Epidermal melanocyte (primary cell): ENCODE data around the gene GIMAP2.

ENCODE experiments used
- DNase-seq: peaks from one replicate; pipeline ENCODE4 v3.0.0; 2011; ENCODE audit warnings: low spot score; ENCODE audit not compliant: insufficient read length

Gene GIMAP2

GRCh38 chr7:150732786-150733481 is 47.4 kb downstream of the GIMAP2 start:
- no peak for DNase-seq

- no peak for DNase-seq
Observed at GRCh38 chr7:150733482-150734095, 48.1 kb downstream of the GIMAP2 start.

GRCh38 chr7:150734254-150734653 is 48.7 kb downstream of the GIMAP2 start:
- DNase-seq: no peak

GRCh38 chr7:150735596-150736358 is 50.3 kb downstream of the GIMAP2 start:
- no peak for DNase-seq

GRCh38 chr7:150736864-150737263 is 51.4 kb downstream of the GIMAP2 start:
- no peak for DNase-seq

GRCh38 chr7:150737265-150738055 is 52.0 kb downstream of the GIMAP2 start, which contains the start of gene GIMAP5:
Gene GIMAP5, plus strand, starts transcription at chr7:150737418. Its CDS starts 3,467 bp downstream, at chr7:150740885.
- no peak for DNase-seq

GRCh38 chr7:150738092-150738491 is 52.6 kb downstream of the GIMAP2 start:
- DNase-seq: no peak

GRCh38 chr7:150738591-150739001 is 53.1 kb downstream of the GIMAP2 start:
- no peak for DNase-seq

GRCh38 chr7:150739033-150739432 is 53.5 kb downstream of the GIMAP2 start:
- no peak for DNase-seq

- DNase-seq: no peak
Observed at GRCh38 chr7:150740053-150740452, 54.5 kb downstream of the GIMAP2 start.

GRCh38 chr7:150742286-150742968 is 56.9 kb downstream of the GIMAP2 start:
- no peak for DNase-seq
